Measurements from ENCODE around the gene ABCC4.

Gene ABCC4

GRCh38 chr13:94974015-94974951 is 327.0 kb downstream of the ABCC4 start:
- H3K4me3 ChIP-seq (replicated peaks; ENCODE audit: low read depth, low read length) = no peak overlapping the region
- TF ChIP-seq CTCF (IDR thresholded peaks at IDR 0.05; ENCODE audit: low read length, missing control alignments) = no peak
- no peak for DNase-seq (ENCODE audit: low read depth)

GRCh38 chr13:94972262-94972661 is 329.0 kb downstream of the ABCC4 start:
- DNase-seq (ENCODE audit: low read depth) = no peak
- no peak for TF ChIP-seq CTCF (IDR thresholded peaks at IDR 0.05; ENCODE audit: low read length, missing control alignments)
- no peak overlapping the region for H3K4me3 ChIP-seq (replicated peaks; ENCODE audit: low read depth, low read length)

Measured in fibroblast of pulmonary artery (primary cell).